PFSK-1 (cell line): ENCODE measurements around the gene POU3F2.

Experiments
- FOXP2 ChIP-seq: optimal IDR thresholded peaks from 2 replicates; pipeline ENCODE3; 2011; ENCODE audit warnings: borderline replicate concordance, control low read depth, inconsistent platforms; ENCODE audit not compliant: insufficient read depth; ENCODE audit errors: extremely low read length, extremely low read depth
- POLR2AphosphoS5 ChIP-seq: IDR thresholded peaks from 2 replicates; pipeline ENCODE4 v1.6.1; 2012; ENCODE audit warnings: low read depth, mild to moderate bottlenecking, control low read depth, low read length, moderate library complexity
- REST ChIP-seq, 2 experiments: IDR thresholded peaks; 2 replicates each; pipeline versions ENCODE4 v1.6.1 to v1.8.0; 2011 to 2012; ENCODE audit warnings: low read depth in 2 of 2, low read length in 2 of 2, control low read depth in 1 of 2, inconsistent platforms in 1 of 2, mild to moderate bottlenecking in 1 of 2, moderate library complexity in 1 of 2; ENCODE audit not compliant: insufficient read depth in 1 of 2
- SIN3A ChIP-seq: IDR thresholded peaks from 2 replicates; pipeline ENCODE4 v1.6.1; 2012; ENCODE audit warnings: mild to moderate bottlenecking, low read length, moderate library complexity, borderline replicate concordance; ENCODE audit not compliant: insufficient read depth
- TAF1 ChIP-seq: IDR thresholded peaks from 2 replicates; pipeline ENCODE4 v1.6.1; 2012; ENCODE audit warnings: low read length, control low read depth, borderline replicate concordance; ENCODE audit not compliant: insufficient read depth

POU3F2 gene

GRCh38 chr6:98824162-98824901 is 10.0 kb upstream of the POU3F2 start:
- TF ChIP-seq SIN3A (no peak), REST (IDR thresholded peaks at IDR 0.05; ENCODE audit: insufficient read depth in 1 of 2, low read depth in 2 of 2, low read length in 2 of 2) (no peak), POLR2AphosphoS5 (no peak), FOXP2 (no peak)

- TF ChIP-seq REST (IDR thresholded peaks at IDR 0.05; ENCODE audit: insufficient read depth in 1 of 2, low read depth in 2 of 2, low read length in 2 of 2) (no peak), SIN3A (no peak), FOXP2 (no peak), TAF1 (no peak), POLR2AphosphoS5 (no peak)
Measured at GRCh38 chr6:98824902-98825599, 9.3 kb upstream of the POU3F2 start.

- TF ChIP-seq TAF1, result no peak
Measured at GRCh38 chr6:98825600-98826230, 8.7 kb upstream of the POU3F2 start.

GRCh38 chr6:98827295-98828159 is 6.8 kb upstream of the POU3F2 start:
- TF ChIP-seq FOXP2, result no peak

GRCh38 chr6:98828211-98828788 is 6.1 kb upstream of the POU3F2 start:
- no peak for TF ChIP-seq SIN3A
- TF ChIP-seq TAF1, result no peak
- TF ChIP-seq POLR2AphosphoS5, result no peak
- no peak for TF ChIP-seq REST (IDR thresholded peaks at IDR 0.05; ENCODE audit: insufficient read depth in 1 of 2, low read depth in 2 of 2, low read length in 2 of 2)
- no peak for TF ChIP-seq FOXP2
